Measurements from ENCODE around the gene CSMD2.

The CSMD2 gene

DNA sequence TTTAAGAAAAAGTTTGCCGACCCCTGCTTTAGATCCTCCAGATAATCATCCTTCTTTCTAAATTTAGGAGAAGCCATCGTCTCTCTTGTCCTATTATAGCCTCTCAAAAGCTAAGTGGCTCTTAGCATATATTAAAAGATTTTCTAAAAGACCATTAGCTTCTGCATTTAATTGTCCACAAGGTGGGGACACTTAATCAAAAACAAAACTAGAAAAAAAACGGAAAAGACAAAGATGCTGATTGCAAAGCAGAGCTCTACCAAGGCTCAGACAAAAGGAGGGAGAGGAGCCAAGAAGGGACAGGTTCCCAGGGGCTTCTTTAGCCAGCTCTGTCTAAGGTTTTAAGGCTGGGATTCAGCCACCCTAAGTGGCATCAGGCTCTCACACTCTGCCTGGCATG lies 429.4 kb downstream of the CSMD2 start:
- TF ChIP-seq RAD21 (IDR thresholded peaks at IDR 0.05; ENCODE audit: low read depth) (peak; percentile 4; the same call in 1 of the 2 replicates), NFIC (IDR thresholded peaks at IDR 0.05) (no peak)

DNA sequence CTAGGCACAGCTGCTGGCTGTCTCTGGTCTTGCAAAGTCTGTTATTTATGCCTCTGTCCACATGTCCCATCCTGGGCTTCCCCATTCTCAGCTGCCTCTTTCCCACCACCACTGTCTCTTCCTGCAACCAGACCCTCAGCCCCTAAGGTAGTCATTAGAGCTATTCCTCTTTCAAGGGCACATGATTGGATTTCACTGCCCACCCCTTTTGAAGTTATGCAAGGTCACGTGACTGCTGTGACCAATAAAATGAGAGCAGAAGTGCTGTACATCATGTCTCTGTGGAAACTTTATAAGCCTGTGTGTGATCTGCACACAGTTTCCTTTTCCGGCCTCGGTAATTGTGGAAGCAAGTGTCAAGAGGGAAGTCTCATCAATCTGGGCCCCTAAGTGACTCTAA lies 437.7 kb downstream of the CSMD2 start:
- TF ChIP-seq CEBPB (IDR thresholded peaks at IDR 0.05) (no peak), RAD21 (IDR thresholded peaks at IDR 0.05; ENCODE audit: low read depth) (no peak), EGR1 (IDR thresholded peaks at IDR 0.05) (no peak), EP300 (IDR thresholded peaks at IDR 0.05; ENCODE audit: borderline replicate concordance) (no peak), TCF12 (IDR thresholded peaks at IDR 0.05; ENCODE audit: low read depth) (no peak), TEAD4 (IDR thresholded peaks at IDR 0.05) (no peak)
- TF ChIP-seq, protein P1, sequence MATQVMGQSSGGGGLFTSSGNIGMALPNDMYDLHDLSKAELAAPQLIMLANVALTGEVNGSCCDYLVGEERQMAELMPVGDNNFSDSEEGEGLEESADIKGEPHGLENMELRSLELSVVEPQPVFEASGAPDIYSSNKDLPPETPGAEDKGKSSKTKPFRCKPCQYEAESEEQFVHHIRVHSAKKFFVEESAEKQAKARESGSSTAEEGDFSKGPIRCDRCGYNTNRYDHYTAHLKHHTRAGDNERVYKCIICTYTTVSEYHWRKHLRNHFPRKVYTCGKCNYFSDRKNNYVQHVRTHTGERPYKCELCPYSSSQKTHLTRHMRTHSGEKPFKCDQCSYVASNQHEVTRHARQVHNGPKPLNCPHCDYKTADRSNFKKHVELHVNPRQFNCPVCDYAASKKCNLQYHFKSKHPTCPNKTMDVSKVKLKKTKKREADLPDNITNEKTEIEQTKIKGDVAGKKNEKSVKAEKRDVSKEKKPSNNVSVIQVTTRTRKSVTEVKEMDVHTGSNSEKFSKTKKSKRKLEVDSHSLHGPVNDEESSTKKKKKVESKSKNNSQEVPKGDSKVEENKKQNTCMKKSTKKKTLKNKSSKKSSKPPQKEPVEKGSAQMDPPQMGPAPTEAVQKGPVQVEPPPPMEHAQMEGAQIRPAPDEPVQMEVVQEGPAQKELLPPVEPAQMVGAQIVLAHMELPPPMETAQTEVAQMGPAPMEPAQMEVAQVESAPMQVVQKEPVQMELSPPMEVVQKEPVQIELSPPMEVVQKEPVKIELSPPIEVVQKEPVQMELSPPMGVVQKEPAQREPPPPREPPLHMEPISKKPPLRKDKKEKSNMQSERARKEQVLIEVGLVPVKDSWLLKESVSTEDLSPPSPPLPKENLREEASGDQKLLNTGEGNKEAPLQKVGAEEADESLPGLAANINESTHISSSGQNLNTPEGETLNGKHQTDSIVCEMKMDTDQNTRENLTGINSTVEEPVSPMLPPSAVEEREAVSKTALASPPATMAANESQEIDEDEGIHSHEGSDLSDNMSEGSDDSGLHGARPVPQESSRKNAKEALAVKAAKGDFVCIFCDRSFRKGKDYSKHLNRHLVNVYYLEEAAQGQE (IDR thresholded peaks at IDR 0.05; ENCODE audit: low read depth): no peak
- TF ChIP-seq, protein P2, sequence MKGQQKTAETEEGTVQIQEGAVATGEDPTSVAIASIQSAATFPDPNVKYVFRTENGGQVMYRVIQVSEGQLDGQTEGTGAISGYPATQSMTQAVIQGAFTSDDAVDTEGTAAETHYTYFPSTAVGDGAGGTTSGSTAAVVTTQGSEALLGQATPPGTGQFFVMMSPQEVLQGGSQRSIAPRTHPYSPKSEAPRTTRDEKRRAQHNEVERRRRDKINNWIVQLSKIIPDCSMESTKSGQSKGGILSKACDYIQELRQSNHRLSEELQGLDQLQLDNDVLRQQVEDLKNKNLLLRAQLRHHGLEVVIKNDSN (IDR thresholded peaks at IDR 0.05): peak; percentile 48; the same call in 1 of the 2 replicates
- TF ChIP-seq, protein P3, sequence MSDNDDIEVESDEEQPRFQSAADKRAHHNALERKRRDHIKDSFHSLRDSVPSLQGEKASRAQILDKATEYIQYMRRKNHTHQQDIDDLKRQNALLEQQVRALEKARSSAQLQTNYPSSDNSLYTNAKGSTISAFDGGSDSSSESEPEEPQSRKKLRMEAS (IDR thresholded peaks at IDR 0.05): no peak

DNA sequence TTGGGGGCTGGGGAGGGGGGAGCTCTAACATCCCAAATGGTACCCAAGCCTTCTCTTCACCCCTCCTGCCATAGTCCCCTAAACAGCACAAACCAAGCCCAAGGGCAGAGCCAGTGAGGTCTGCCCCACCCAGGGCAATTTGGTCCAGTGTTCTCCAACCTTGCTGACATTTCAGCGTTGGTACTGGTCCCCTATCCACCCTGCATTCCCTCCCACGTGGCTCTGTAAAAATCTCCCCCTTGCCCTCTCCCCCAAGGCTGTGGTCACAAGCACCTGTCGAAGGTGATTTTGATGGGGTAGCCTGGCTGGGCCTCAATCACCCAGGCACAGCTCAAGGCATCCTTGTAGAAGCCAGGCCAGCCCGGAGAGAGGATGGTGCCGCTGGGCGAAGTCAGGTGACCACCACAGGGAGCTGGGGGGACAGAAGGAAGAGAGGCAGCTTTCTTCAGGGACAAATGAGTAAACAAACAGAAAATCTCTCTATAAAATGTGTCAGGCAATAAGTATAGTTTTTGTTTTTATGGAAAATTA lies 438.7 kb downstream of the CSMD2 start:
- TF ChIP-seq CEBPB (IDR thresholded peaks at IDR 0.05): no peak
- TF ChIP-seq NFIC (IDR thresholded peaks at IDR 0.05): no peak
- TF ChIP-seq, protein P2 (IDR thresholded peaks at IDR 0.05): no peak
- TF ChIP-seq TCF12 (IDR thresholded peaks at IDR 0.05; ENCODE audit: low read depth): no peak
- TF ChIP-seq CREB1 (IDR thresholded peaks at IDR 0.05; ENCODE audit: low read depth): no peak
- no peak for TF ChIP-seq FOXM1 (IDR thresholded peaks at IDR 0.05; ENCODE audit: borderline replicate concordance, low read depth)
- TF ChIP-seq TEAD4 (IDR thresholded peaks at IDR 0.05): no peak
- TF ChIP-seq, protein P3 (IDR thresholded peaks at IDR 0.05): no peak
- no peak for TF ChIP-seq RAD21 (IDR thresholded peaks at IDR 0.05; ENCODE audit: low read depth)
- TF ChIP-seq, protein P1 (IDR thresholded peaks at IDR 0.05; ENCODE audit: low read depth): no peak
- TF ChIP-seq EGR1 (IDR thresholded peaks at IDR 0.05): no peak
- no peak for TF ChIP-seq ZBTB7A (IDR thresholded peaks at IDR 0.05; ENCODE audit: low read depth)
- no peak for TF ChIP-seq TAF1 (IDR thresholded peaks at IDR 0.05; ENCODE audit: low read depth)
- TF ChIP-seq YY1 (IDR thresholded peaks at IDR 0.05; ENCODE audit: low read depth): no peak
- TF ChIP-seq EP300 (IDR thresholded peaks at IDR 0.05; ENCODE audit: borderline replicate concordance): no peak

DNA sequence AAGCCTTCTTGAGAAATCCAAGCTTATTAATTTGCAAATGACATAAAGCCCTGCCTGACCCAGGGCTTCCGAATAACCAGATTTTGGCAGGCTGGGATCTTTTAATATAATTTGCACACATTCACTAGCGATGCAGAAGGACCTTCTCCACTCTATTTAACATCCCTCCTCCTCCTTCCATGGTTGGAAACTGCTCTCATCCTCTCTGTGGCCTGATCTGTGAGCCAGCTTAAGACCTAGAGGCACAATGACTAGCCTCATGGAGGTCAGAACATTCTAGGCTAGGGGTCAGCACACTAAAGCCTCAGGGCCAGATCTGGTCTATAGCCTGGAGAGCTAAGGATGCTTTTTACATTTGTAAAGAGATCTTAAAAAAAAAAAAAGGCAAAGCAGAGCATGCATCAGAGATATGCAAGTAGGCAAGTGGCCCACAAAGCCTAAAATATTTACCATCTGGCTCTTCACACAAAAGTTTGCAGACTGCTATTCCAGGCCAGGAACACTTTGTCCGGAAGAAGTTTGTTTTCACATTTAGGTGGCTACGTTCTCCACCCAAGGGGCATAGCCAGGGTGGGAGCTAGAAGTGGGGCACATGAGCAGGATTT lies 439.4 kb downstream of the CSMD2 start:
- TF ChIP-seq EGR1 (IDR thresholded peaks at IDR 0.05) (no peak), EP300 (IDR thresholded peaks at IDR 0.05; ENCODE audit: borderline replicate concordance) (no peak)

DNA sequence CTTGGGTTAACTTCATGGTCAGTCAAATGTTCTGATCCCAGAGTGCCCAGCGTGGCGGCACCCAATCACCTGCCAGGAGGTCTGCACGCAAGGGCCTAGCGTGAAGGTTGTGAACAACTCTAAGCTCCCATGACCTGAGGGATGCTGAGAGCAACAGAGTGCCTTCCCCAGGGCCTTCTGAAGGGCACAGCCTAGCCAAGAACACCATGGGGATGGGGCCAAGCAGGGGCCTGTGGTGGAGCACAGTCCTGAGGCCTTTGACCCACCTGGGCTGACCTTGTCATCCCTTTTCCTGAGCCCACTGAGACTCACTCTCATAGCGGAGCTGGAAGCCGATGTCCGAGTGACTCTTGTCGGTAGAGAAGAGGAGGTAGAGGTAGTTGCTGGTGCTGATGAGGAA lies 440.0 kb downstream of the CSMD2 start:
- TF ChIP-seq YY1 (IDR thresholded peaks at IDR 0.05; ENCODE audit: low read depth): no peak
- no peak for TF ChIP-seq NFIC (IDR thresholded peaks at IDR 0.05)
- no peak for TF ChIP-seq EGR1 (IDR thresholded peaks at IDR 0.05)
- TF ChIP-seq EP300 (IDR thresholded peaks at IDR 0.05; ENCODE audit: borderline replicate concordance): no peak
- TF ChIP-seq, protein P1 (IDR thresholded peaks at IDR 0.05; ENCODE audit: low read depth): no peak
- TF ChIP-seq, protein P3 (IDR thresholded peaks at IDR 0.05): no peak
- TF ChIP-seq, protein P2 (IDR thresholded peaks at IDR 0.05): no peak
- TF ChIP-seq ZBTB7A (IDR thresholded peaks at IDR 0.05; ENCODE audit: low read depth): no peak
- TF ChIP-seq CEBPB (IDR thresholded peaks at IDR 0.05): no peak
- no peak for TF ChIP-seq RAD21 (IDR thresholded peaks at IDR 0.05; ENCODE audit: low read depth)
- TF ChIP-seq TEAD4 (IDR thresholded peaks at IDR 0.05): no peak
- TF ChIP-seq TAF1 (IDR thresholded peaks at IDR 0.05; ENCODE audit: low read depth): no peak
- no peak for TF ChIP-seq CREB1 (IDR thresholded peaks at IDR 0.05; ENCODE audit: low read depth)
- no peak for TF ChIP-seq FOXM1 (IDR thresholded peaks at IDR 0.05; ENCODE audit: borderline replicate concordance, low read depth)
- TF ChIP-seq TCF12 (IDR thresholded peaks at IDR 0.05; ENCODE audit: low read depth): no peak
